ENCODE data around the gene CCNY. TPM values are rescaled to one million over a fixed set of nuclear protein-coding genes. Genes with fewer than 3 reads are reported as not detected.
"Not testable (repeated sequence)": the region's sequence is repeated elsewhere in the genome, so short reads cannot be mapped to it uniquely, and the experiment has no call there.

CCNY gene
- total RNA-seq, 1 experiment from 2014 or later, result 59.1 TPM

DNA sequence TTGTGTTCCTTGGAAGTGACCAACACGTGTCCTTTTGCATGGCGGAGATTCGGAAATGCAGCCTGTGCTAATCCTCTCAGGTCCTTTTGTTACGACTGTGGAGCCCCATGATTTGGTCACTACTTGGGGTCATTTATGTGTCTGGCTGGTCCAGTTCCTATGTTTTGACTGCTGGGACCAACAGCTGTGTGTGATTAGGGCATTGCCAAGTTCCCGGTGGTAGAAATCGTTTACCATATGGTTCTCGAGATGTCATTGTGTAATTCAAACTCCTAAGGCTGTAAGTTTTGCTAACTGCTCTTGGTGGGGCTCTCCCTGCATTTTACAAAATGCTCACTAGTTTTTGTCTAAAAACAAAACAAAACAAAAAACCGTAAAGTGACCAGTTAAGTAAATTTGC is 62.0 kb downstream of the CCNY start:
- BruUV-seq (replicated peaks), result no TSS peak
- DNase-seq, result no peak
- H3K4me1 Mint-ChIP-seq (ENCODE audit: low read depth, unreplicated experiment), result peaks cover 10% of the 10 kb centered on the region
- peaks cover 4% of the 10 kb centered on the region for H3K36me3 Mint-ChIP-seq (ENCODE audit: insufficient read depth, unreplicated experiment)
- CTCF ChIA-PET, result no interaction called here
- intact Hi-C loops (cut with micrococcal nuclease; ENCODE audit: unreplicated experiment), result no loop called here
- no peak overlapping the region for H3K4me3 Mint-ChIP-seq (ENCODE audit: low read depth, unreplicated experiment)
- H3K9me3 Mint-ChIP-seq (ENCODE audit: low read depth, unreplicated experiment), result no peaks in the 10 kb centered on the region
- H3K27ac Mint-ChIP-seq (ENCODE audit: unreplicated experiment), result no peak overlapping the region
- no peak for TF ChIP-seq CTCF (IDR thresholded peaks at IDR 0.05; ENCODE audit: unreplicated experiment)
- H3K27me3 Mint-ChIP-seq (ENCODE audit: unreplicated experiment), result no peaks in the 10 kb centered on the region

- Mint-ChIP-seq H3K9me3 (ENCODE audit: low read depth, unreplicated experiment) (no peaks in the 10 kb centered on the region), H3K4me3 (ENCODE audit: low read depth, unreplicated experiment) (no peak overlapping the region), H3K4me1 (ENCODE audit: low read depth, unreplicated experiment) (peaks cover 6% of the 10 kb centered on the region), H3K27me3 (ENCODE audit: unreplicated experiment) (no peaks in the 10 kb centered on the region), H3K36me3 (ENCODE audit: insufficient read depth, unreplicated experiment) (peaks cover 4% of the 10 kb centered on the region), H3K27ac (ENCODE audit: unreplicated experiment) (no peak overlapping the region)
- no peak for DNase-seq
- no TSS peak for BruUV-seq (replicated peaks)
- CTCF ChIA-PET, result no interaction called here
- TF ChIP-seq CTCF (IDR thresholded peaks at IDR 0.05; ENCODE audit: unreplicated experiment), result no peak
- intact Hi-C loops (cut with micrococcal nuclease; ENCODE audit: unreplicated experiment), result no loop called here
Observed at GRCh38 chr10:35398908-35399307, 62.6 kb downstream of the CCNY start.

GRCh38 chr10:35399414-35400009 is 63.2 kb downstream of the CCNY start:
- H3K9me3 Mint-ChIP-seq (ENCODE audit: low read depth, unreplicated experiment), result no peaks in the 10 kb centered on the region
- intact Hi-C loops (cut with micrococcal nuclease; ENCODE audit: unreplicated experiment), result no loop called here
- no peak overlapping the region for H3K4me3 Mint-ChIP-seq (ENCODE audit: low read depth, unreplicated experiment)
- H3K36me3 Mint-ChIP-seq (ENCODE audit: insufficient read depth, unreplicated experiment), result peaks cover 4% of the 10 kb centered on the region
- DNase-seq, result no peak
- no peaks in the 10 kb centered on the region for H3K27me3 Mint-ChIP-seq (ENCODE audit: unreplicated experiment)
- BruUV-seq (replicated peaks), result no TSS peak
- no peak overlapping the region for H3K27ac Mint-ChIP-seq (ENCODE audit: unreplicated experiment)
- peaks cover 6% of the 10 kb centered on the region for H3K4me1 Mint-ChIP-seq (ENCODE audit: low read depth, unreplicated experiment)
- no peak for TF ChIP-seq CTCF (IDR thresholded peaks at IDR 0.05; ENCODE audit: unreplicated experiment)
- CTCF ChIA-PET, result no interaction called here

DNA sequence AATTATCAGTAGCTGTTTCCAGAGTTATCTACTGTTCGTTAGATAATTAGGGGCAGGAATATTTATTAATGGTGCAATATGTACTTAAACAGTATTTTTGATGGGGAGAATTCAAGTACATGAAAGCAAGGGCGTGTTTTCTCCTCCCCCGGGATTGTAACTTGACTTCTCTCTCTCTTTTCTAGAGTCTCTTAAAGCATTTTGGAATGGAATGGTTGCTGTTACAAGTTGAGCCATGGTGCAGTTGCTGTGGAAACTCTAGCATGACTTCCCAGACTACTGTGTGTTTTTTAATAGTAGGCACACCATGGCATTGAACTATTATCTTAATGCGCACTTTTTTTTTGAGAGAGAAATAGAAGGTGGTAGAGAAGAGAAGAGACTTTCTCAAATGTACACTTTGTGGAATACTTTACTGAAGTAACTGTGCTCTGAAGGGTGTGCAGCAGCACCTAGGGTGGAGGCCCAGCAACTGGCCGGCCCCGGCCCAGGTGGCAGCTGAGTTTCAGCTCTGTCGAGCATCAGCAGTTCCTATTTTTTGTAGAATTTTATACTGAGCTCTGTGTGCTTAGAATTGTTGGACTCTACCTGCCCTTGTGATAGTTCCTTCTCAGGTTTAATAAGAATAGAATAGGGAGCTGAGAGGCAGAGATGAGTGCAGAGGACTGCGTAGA is 64.4 kb downstream of the CCNY start:
- CTCF ChIA-PET, result no interaction called here
- intact Hi-C loops (cut with micrococcal nuclease; ENCODE audit: unreplicated experiment), result no loop called here
- Mint-ChIP-seq H3K4me1 (ENCODE audit: low read depth, unreplicated experiment) (no peaks in the 10 kb centered on the region), H3K36me3 (ENCODE audit: insufficient read depth, unreplicated experiment) (no peaks in the 10 kb centered on the region), H3K27me3 (ENCODE audit: unreplicated experiment) (no peaks in the 10 kb centered on the region), H3K4me3 (ENCODE audit: low read depth, unreplicated experiment) (no peak overlapping the region), H3K9me3 (ENCODE audit: low read depth, unreplicated experiment) (no peaks in the 10 kb centered on the region), H3K27ac (ENCODE audit: unreplicated experiment) (no peak overlapping the region)
- DNase-seq, result no peak
- no peak for TF ChIP-seq CTCF (IDR thresholded peaks at IDR 0.05; ENCODE audit: unreplicated experiment)
- no TSS peak for BruUV-seq (replicated peaks)

DNA sequence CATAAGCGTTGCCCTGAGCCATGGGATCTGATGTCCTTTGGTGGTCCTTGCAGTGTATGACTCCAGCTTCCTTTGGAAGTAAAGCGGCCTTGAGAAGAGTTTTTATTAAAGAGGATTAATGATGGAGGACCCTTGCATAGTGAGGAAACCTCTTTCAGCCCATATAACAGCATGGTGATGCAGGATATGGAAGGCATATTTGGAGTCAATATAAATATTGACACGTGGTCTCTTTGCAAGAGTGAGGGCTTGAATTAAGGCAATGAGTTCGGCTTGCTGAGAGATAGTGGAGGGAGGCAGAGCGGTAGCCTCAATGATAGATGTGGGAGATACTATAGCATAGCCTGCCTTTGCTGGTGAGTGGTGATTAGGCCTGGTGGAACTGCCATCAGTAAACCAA is 67.2 kb downstream of the CCNY start:
- BruUV-seq (replicated peaks); DNase-seq; H3K27ac Mint-ChIP-seq (ENCODE audit: unreplicated experiment); intact Hi-C loops (cut with micrococcal nuclease; ENCODE audit: unreplicated experiment); H3K36me3 Mint-ChIP-seq (ENCODE audit: insufficient read depth, unreplicated experiment); H3K27me3 Mint-ChIP-seq (ENCODE audit: unreplicated experiment); CTCF ChIA-PET; H3K4me3 Mint-ChIP-seq (ENCODE audit: low read depth, unreplicated experiment); H3K9me3 Mint-ChIP-seq (ENCODE audit: low read depth, unreplicated experiment): not testable (repeated sequence)
- H3K4me1 Mint-ChIP-seq (ENCODE audit: low read depth, unreplicated experiment), result peaks cover 16% of the 10 kb centered on the region

GRCh38 chr10:35404077-35404476 is 67.8 kb downstream of the CCNY start:
- H3K9me3 Mint-ChIP-seq (ENCODE audit: low read depth, unreplicated experiment); DNase-seq; intact Hi-C loops (cut with micrococcal nuclease; ENCODE audit: unreplicated experiment); CTCF ChIA-PET; H3K27ac Mint-ChIP-seq (ENCODE audit: unreplicated experiment); H3K36me3 Mint-ChIP-seq (ENCODE audit: insufficient read depth, unreplicated experiment); H3K27me3 Mint-ChIP-seq (ENCODE audit: unreplicated experiment); BruUV-seq (replicated peaks); H3K4me3 Mint-ChIP-seq (ENCODE audit: low read depth, unreplicated experiment): not testable (repeated sequence)
- peaks cover 16% of the 10 kb centered on the region for H3K4me1 Mint-ChIP-seq (ENCODE audit: low read depth, unreplicated experiment)

DNA sequence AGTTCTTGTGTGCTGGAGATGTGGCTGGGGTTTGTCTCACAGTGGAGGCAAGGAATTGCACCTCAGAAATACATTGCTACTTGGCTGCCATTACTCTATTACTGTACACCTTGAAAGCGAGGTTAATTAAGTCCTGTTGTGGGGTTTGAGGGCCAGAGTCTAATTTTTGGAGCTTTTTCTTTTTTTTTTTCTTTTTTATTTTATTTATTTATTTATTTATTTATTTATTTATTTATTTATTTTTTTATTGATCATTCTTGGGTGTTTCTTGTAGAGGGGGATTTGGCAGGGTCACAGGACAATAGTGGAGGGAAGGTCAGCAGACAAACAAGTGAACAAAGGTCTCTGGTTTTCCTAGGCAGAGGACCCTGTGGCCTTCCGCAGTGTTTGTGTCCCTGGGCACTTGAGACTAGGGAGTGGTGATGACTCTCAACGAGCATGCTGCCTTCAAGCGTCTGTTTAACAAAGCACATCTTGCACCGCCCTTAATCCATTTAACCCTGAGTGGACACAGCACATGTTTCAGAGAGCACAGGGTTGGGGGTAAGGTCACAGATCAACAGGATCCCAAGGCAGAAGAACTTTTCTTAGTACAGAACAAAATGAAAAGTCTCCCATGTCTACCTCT is 69.8 kb downstream of the CCNY start:
- H3K4me3 Mint-ChIP-seq (ENCODE audit: low read depth, unreplicated experiment); DNase-seq; H3K9me3 Mint-ChIP-seq (ENCODE audit: low read depth, unreplicated experiment); CTCF ChIA-PET; H3K36me3 Mint-ChIP-seq (ENCODE audit: insufficient read depth, unreplicated experiment); H3K27me3 Mint-ChIP-seq (ENCODE audit: unreplicated experiment); H3K27ac Mint-ChIP-seq (ENCODE audit: unreplicated experiment); BruUV-seq (replicated peaks); intact Hi-C loops (cut with micrococcal nuclease; ENCODE audit: unreplicated experiment): not testable (repeated sequence)
- peaks cover 16% of the 10 kb centered on the region for H3K4me1 Mint-ChIP-seq (ENCODE audit: low read depth, unreplicated experiment)

Data from Calu3 (cell line).